Brain microvascular endothelial cell (primary cell): ENCODE data around the gene ERICH2.

Experiments
- DNase-seq: peaks from one replicate; pipeline ENCODE4 v3.0.0-alpha.2; 2020
- H3K27ac ChIP-seq: fragments of 250-450 bp; sonication (Bioruptor Pico); 2 replicates; pipeline ENCODE4 v1.5.1; 2020; ENCODE audit warnings: mild to moderate bottlenecking, moderate library complexity
- H3K27me3 ChIP-seq: fragments of 250-450 bp; sonication (Bioruptor Pico); replicated peaks from 2 replicates; pipeline ENCODE4 v1.5.1; 2020; ENCODE audit warnings: mild to moderate bottlenecking
- H3K36me3 ChIP-seq: fragments of 250-450 bp; sonication (Bioruptor Pico); replicated peaks from 2 replicates; pipeline ENCODE4 v1.5.1; 2020; ENCODE audit warnings: mild to moderate bottlenecking
- H3K4me3 ChIP-seq: 2 replicates; pipeline ENCODE4 v1.5.1; 2011; ENCODE audit warnings: low read depth, mild to moderate bottlenecking, control low read depth, low read length, moderate library complexity
- in situ Hi-C: cut with HindIII; loops from 2 replicates; pipeline ENCODE4 v1.10.0; 2017; ENCODE audit warnings: low sequenced_read_pairs, low pct_ligation_motif_present
- TF ChIP-seq, protein P1 (sequence below): IDR thresholded peaks from 2 replicates; pipeline ENCODE4 v1.5.1; 2011; ENCODE audit warnings: low read depth, mild to moderate bottlenecking, moderate library complexity, low read length, control low read depth, inconsistent platforms; ENCODE audit errors: missing control alignments

The ERICH2 gene

DNA sequence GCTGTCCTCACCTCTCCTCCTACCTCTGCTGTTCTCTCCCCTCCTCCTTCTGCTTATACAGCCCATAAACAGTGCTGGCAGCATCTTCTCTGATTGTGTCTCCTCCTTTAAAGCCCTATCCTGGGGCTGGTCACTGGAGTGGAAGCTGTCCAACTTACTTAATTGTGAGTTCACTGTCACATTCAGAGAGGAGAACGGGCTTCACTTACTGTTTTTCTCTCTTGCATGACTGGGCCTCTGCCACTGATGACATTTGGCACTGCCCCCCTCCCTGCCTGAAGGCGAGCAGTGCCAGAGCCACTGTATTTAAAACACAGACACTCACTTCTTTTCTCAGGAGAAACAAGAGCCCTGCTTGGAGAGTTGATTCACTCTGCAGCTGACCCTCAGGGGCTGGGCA lies 58.9 kb downstream of the ERICH2 start:
- Histone ChIP-seq H3K27ac (no peak overlapping the region), H3K36me3 (no peaks in the 10 kb centered on the region), H3K4me3 (no peak overlapping the region), H3K27me3 (peaks cover 28% of the 10 kb centered on the region)
- no peak for DNase-seq
- TF ChIP-seq, protein P1, sequence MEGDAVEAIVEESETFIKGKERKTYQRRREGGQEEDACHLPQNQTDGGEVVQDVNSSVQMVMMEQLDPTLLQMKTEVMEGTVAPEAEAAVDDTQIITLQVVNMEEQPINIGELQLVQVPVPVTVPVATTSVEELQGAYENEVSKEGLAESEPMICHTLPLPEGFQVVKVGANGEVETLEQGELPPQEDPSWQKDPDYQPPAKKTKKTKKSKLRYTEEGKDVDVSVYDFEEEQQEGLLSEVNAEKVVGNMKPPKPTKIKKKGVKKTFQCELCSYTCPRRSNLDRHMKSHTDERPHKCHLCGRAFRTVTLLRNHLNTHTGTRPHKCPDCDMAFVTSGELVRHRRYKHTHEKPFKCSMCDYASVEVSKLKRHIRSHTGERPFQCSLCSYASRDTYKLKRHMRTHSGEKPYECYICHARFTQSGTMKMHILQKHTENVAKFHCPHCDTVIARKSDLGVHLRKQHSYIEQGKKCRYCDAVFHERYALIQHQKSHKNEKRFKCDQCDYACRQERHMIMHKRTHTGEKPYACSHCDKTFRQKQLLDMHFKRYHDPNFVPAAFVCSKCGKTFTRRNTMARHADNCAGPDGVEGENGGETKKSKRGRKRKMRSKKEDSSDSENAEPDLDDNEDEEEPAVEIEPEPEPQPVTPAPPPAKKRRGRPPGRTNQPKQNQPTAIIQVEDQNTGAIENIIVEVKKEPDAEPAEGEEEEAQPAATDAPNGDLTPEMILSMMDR, result no peak
- in situ Hi-C loops, result no loop called here

DNA sequence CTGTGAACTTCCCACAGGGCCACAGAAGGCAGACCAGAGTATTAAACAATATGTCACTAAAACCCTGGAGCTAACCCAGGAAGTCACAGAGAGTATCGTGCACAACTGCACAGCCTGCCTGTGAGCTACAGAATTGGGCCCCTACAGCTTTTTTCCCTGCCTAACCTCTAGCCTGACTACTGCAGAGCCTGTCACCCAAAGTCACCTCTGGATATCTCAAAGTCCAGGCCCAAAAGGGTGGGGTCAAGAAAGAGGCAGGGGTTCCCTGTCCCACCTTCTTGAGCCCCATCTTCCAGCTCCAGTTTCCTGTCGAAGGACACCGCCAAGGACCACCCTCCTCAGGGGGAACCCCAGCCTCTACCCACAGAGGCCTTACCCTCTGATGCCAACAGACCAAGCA lies 60.0 kb downstream of the ERICH2 start:
- in situ Hi-C loops, result no loop called here
- Histone ChIP-seq H3K36me3 (no peaks in the 10 kb centered on the region), H3K27me3 (peaks cover 18% of the 10 kb centered on the region), H3K27ac (no peak overlapping the region), H3K4me3 (no peak overlapping the region)
- no peak for DNase-seq
- TF ChIP-seq, protein P1, result no peak

DNA sequence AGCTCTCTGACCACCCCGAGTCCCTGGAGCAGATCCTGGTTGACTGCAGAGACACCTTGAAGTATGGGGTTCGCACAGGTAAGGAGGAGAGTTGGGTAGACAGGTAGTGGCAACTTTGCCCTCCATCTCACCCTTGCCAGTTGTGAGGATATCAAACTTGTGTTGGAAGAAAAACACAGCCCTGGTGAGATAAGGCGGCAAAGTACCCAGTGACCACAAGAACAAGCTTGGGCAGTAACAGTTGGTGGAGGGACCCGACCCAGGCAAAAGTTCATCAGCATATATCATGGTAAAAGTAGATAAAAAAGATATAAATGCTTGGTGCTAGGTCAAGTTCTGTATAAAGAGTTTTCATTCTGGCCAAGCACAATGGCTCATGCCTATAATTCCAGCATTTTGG lies 60.9 kb downstream of the ERICH2 start:
- in situ Hi-C loops, result no loop called here
- H3K27me3 ChIP-seq, result peaks cover 12% of the 10 kb centered on the region

DNA sequence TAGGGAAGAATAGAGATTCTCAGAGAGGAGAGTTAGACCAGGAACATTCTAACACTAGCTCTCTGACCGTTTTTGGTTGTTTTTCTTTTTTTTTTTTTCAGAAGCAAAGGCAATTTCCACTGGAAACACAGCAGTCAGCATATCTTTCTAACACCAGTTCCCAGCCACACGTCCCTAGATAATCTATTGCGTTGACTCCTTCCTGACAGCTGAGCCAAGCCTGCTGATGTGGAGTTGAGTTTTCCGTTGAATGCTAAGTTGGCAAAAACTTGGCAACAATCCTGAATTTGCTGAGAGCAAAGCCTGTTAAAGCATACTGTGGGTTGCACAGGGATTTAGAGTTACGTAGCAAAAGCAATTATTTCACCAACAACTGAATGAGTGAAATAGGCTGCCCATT lies 65.8 kb downstream of the ERICH2 start:
- DNase-seq, result no peak
- in situ Hi-C loops, result no loop called here
- H3K27ac ChIP-seq, result no peak overlapping the region

More for the DNA sequence above, 60.9 kb downstream of the ERICH2 start:
- Histone ChIP-seq H3K4me3 (no peak overlapping the region), H3K27ac (no peak overlapping the region), H3K36me3 (no peaks in the 10 kb centered on the region)
- TF ChIP-seq, protein P1, result no peak
- no peak for DNase-seq

DNA sequence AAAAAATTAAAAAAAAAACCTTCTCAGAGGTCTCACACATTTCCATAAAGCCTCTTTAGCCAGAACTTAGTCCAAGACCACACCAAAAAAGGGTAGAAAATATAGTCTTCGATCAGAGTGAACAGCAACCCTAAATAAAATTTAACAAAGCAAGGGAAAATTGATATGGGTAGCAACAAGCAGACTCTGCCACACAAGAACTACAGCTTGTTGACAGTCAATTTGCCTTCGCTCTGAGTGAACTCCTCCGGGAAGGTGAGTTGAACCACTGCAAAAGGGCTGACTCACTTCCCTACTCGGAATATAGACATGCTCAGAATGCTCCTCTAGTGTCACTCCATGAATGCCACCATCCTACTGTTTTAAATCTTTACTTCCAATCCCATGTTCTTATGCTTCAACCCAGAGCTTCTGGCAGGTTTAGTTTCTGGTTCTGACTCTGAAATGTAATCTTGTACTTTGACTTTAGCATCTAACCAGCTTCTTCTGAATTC lies 70.6 kb downstream of the ERICH2 start:
- in situ Hi-C loops, result no loop called here
- DNase-seq, result no peak
- Histone ChIP-seq H3K4me3 (no peak overlapping the region), H3K27me3 (no peaks in the 10 kb centered on the region), H3K36me3 (no peaks in the 10 kb centered on the region), H3K27ac (no peak overlapping the region)
- TF ChIP-seq, protein P1, result no peak

More for the DNA sequence above, 65.8 kb downstream of the ERICH2 start:
- Histone ChIP-seq H3K4me3 (no peak overlapping the region), H3K36me3 (no peaks in the 10 kb centered on the region), H3K27me3 (no peaks in the 10 kb centered on the region)
- TF ChIP-seq, protein P1, result no peak

DNA sequence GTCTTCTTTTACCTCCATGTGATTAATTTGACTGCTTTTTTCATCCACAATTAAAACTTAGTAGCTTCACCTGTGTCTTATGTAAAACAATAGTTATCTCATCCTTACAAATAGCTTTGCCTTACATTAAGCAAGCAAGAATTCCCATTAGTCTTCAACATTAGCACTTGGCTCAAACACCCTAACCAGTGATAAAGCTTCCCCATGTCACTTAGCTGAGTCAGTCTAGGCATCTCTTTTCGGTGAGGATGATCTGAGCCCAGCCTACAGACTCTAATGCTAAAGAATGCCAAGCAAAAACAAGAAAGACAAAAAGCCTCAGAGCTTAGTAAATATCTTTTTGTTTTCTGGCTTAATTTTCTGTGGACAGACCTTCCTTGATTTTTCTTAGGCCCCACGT lies 72.6 kb downstream of the ERICH2 start:
- peak; percentile 26 for DNase-seq
- H3K27me3 ChIP-seq, result no peaks in the 10 kb centered on the region
- in situ Hi-C loops, result no loop called here
- no peak overlapping the region for H3K27ac ChIP-seq
- no peak overlapping the region for H3K4me3 ChIP-seq
- H3K36me3 ChIP-seq, result no peaks in the 10 kb centered on the region
- TF ChIP-seq, protein P1, result no peak
